Germinal center (tissue), 1 donor: ENCODE results near the gene ARHGAP22.
"Not testable (repeated sequence)": the region's sequence is repeated elsewhere in the genome, so short reads cannot be mapped to it uniquely, and the experiment has no call there.

Source experiments
- DNase-seq: peaks from one replicate; pipeline ENCODE4 v3.0.0; 2012; ENCODE audit warnings: mixed read lengths, low spot score

ARHGAP22 gene

GRCh38 chr10:48450233-48450740, 154.6 kb downstream of the ARHGAP22 start:
- no peak for DNase-seq

- DNase-seq = no peak
Measured at GRCh38 chr10:48449501-48450232, 155.2 kb downstream of the ARHGAP22 start.

- DNase-seq = no peak
Measured at GRCh38 chr10:48448796-48449195, 156.1 kb downstream of the ARHGAP22 start.

- DNase-seq = no peak
Measured at GRCh38 chr10:48447356-48448215, 157.3 kb downstream of the ARHGAP22 start.

- DNase-seq = no peak
Measured at GRCh38 chr10:48446785-48447184, 158.1 kb downstream of the ARHGAP22 start.

- no peak for DNase-seq
Measured at GRCh38 chr10:48445932-48446331, 158.9 kb downstream of the ARHGAP22 start.

GRCh38 chr10:48444861-48445841, 159.7 kb downstream of the ARHGAP22 start:
- no peak for DNase-seq

GRCh38 chr10:48444266-48444665, 160.6 kb downstream of the ARHGAP22 start:
- no peak for DNase-seq

- no peak for DNase-seq
Measured at GRCh38 chr10:48442809-48443177, 162.1 kb downstream of the ARHGAP22 start.

GRCh38 chr10:48442090-48442808, 162.6 kb downstream of the ARHGAP22 start:
- no peak for DNase-seq

GRCh38 chr10:48440771-48441170, 164.1 kb downstream of the ARHGAP22 start:
- no peak for DNase-seq

GRCh38 chr10:48439581-48440041, 165.3 kb downstream of the ARHGAP22 start:
- DNase-seq = no peak

- DNase-seq = no peak
Measured at GRCh38 chr10:48439031-48439430, 165.8 kb downstream of the ARHGAP22 start.

GRCh38 chr10:48437546-48437945, 167.3 kb downstream of the ARHGAP22 start:
- DNase-seq = no peak

GRCh38 chr10:48431871-48432270, 173.0 kb downstream of the ARHGAP22 start:
- no peak for DNase-seq

GRCh38 chr10:48430402-48430993, 174.4 kb downstream of the ARHGAP22 start:
- no peak for DNase-seq

GRCh38 chr10:48429309-48429708, 175.6 kb downstream of the ARHGAP22 start:
- no peak for DNase-seq

- no peak for DNase-seq
Measured at GRCh38 chr10:48428896-48429295, 176.0 kb downstream of the ARHGAP22 start.

- no peak for DNase-seq
Measured at GRCh38 chr10:48423884-48424283, 181.0 kb downstream of the ARHGAP22 start.

- not testable (repeated sequence) for DNase-seq
Measured at GRCh38 chr10:48421862-48422261, 183.0 kb downstream of the ARHGAP22 start.

- DNase-seq = no peak
Measured at GRCh38 chr10:48419714-48420113, 185.2 kb downstream of the ARHGAP22 start.
